HL-60 (cell line): ENCODE data around the gene KSR1.

Source experiments
- DNase-seq, 2 experiments: peaks; one replicate each; pipeline ENCODE4 v3.0.0-alpha.2; 2010 to 2020; ENCODE audit warnings: low read depth in 1 of 2, low spot score in 1 of 2
- H3K27ac ChIP-seq: fragments of 250-450 bp; sonication (Bioruptor Pico); replicated peaks from 2 replicates; pipeline ENCODE4 v1.5.1; 2020; ENCODE audit warnings: mild to moderate bottlenecking, moderate library complexity
- H3K27me3 ChIP-seq: fragments of 250-450 bp; sonication (Bioruptor Pico); 2 replicates; pipeline ENCODE4 v1.5.1; 2021; ENCODE audit warnings: mild to moderate bottlenecking, moderate library complexity; ENCODE audit not compliant: insufficient read depth, poor library complexity, severe bottlenecking
- H3K4me3 ChIP-seq: replicated peaks from 2 replicates; pipeline ENCODE4 v1.5.1; 2011; ENCODE audit warnings: mild to moderate bottlenecking, control low read depth, low read length; ENCODE audit not compliant: insufficient read depth
- CTCF ChIP-seq: IDR thresholded peaks from one replicate; pipeline ENCODE4 v1.5.1; 2011; ENCODE audit warnings: low read length, control low read depth, inconsistent platforms; ENCODE audit not compliant: insufficient read depth
- GABPA ChIP-seq: IDR thresholded peaks from 2 replicates; pipeline ENCODE4 v1.6.1; 2012; ENCODE audit warnings: low read depth
- POLR2AphosphoS5 ChIP-seq: IDR thresholded peaks from 2 replicates; pipeline ENCODE4 v1.6.1; 2012; ENCODE audit warnings: low read depth
- REST ChIP-seq: IDR thresholded peaks from 2 replicates; pipeline ENCODE4 v1.6.1; 2012; ENCODE audit warnings: low read depth; ENCODE audit not compliant: insufficient replicate concordance
- SPI1 ChIP-seq: IDR thresholded peaks from 2 replicates; pipeline ENCODE4 v1.6.1; 2012; ENCODE audit warnings: low read depth, mild to moderate bottlenecking, borderline replicate concordance

Gene KSR1

GRCh38 chr17:27512031-27512430 lies 55.8 kb downstream of the KSR1 start:
- TF ChIP-seq REST (no peak), POLR2AphosphoS5 (no peak), GABPA (no peak), CTCF (no peak), SPI1 (no peak)
- H3K27me3 ChIP-seq: no peaks in the 10 kb centered on the region
- no peak for DNase-seq
- no peak overlapping the region for H3K27ac ChIP-seq
- H3K4me3 ChIP-seq: no peak overlapping the region

GRCh38 chr17:27512511-27513346 lies 56.5 kb downstream of the KSR1 start:
- Histone ChIP-seq H3K4me3 (no peak overlapping the region), H3K27ac (no peak overlapping the region), H3K27me3 (no peaks in the 10 kb centered on the region)
- TF ChIP-seq SPI1: no peak
- no peak for DNase-seq

GRCh38 chr17:27513849-27514248 lies 57.6 kb downstream of the KSR1 start:
- TF ChIP-seq SPI1 (no peak), CTCF (no peak), GABPA (no peak), REST (no peak)
- Histone ChIP-seq H3K27ac (no peak overlapping the region), H3K27me3 (no peaks in the 10 kb centered on the region), H3K4me3 (no peak overlapping the region)
- DNase-seq: no peak

GRCh38 chr17:27514595-27515413 lies 58.6 kb downstream of the KSR1 start:
- no peak for TF ChIP-seq GABPA
- TF ChIP-seq POLR2AphosphoS5: no peak
- no peak for TF ChIP-seq SPI1
- TF ChIP-seq REST: no peak
- TF ChIP-seq CTCF: no peak
- DNase-seq: no peak
- no peak overlapping the region for H3K4me3 ChIP-seq
- no peaks in the 10 kb centered on the region for H3K27me3 ChIP-seq
- no peak overlapping the region for H3K27ac ChIP-seq
